GM06990 (cell line): ENCODE results near the gene SIAH2.

Experiments
- DNase-seq: peaks from one replicate; pipeline ENCODE4 v3.0.0-alpha.2; 2011; ENCODE audit not compliant: insufficient read length; ENCODE audit errors: extremely low read depth
- H3K27me3 ChIP-seq: replicated peaks from 2 replicates; pipeline ENCODE4 v1.6.0; 2011; ENCODE audit warnings: low read length; ENCODE audit not compliant: control insufficient read depth, insufficient read depth
- H3K36me3 ChIP-seq: 2 replicates; pipeline ENCODE4 v1.5.1; 2011; ENCODE audit warnings: low read length; ENCODE audit not compliant: control insufficient read depth, insufficient read depth
- H3K4me3 ChIP-seq: replicated peaks from 2 replicates; pipeline ENCODE4 v1.5.1; 2011; ENCODE audit warnings: low read depth, mild to moderate bottlenecking, control low read depth, low read length
- CTCF ChIP-seq: IDR thresholded peaks from 2 replicates; pipeline ENCODE4 v1.5.1; 2011; ENCODE audit warnings: low read length, control low read depth, mild to moderate bottlenecking, inconsistent platforms; ENCODE audit not compliant: insufficient read depth, poor library complexity, severe bottlenecking

Gene SIAH2

GRCh38 chr3:150783920-150784746, 21.2 kb upstream of the SIAH2 start:
- no peak for DNase-seq
- H3K27me3 ChIP-seq, result no peaks in the 10 kb centered on the region
- no peak overlapping the region for H3K4me3 ChIP-seq
- no peak for TF ChIP-seq CTCF
- no peaks in the 10 kb centered on the region for H3K36me3 ChIP-seq

- H3K4me3 ChIP-seq, result no peak overlapping the region
- no peaks in the 10 kb centered on the region for H3K36me3 ChIP-seq
- H3K27me3 ChIP-seq, result no peaks in the 10 kb centered on the region
- no peak for TF ChIP-seq CTCF
- no peak for DNase-seq
These were observed 20.3 kb upstream of the SIAH2 start for GRCh38 chr3:150783316-150783715.

- H3K36me3 ChIP-seq, result no peaks in the 10 kb centered on the region
- TF ChIP-seq CTCF, result no peak
- H3K27me3 ChIP-seq, result no peaks in the 10 kb centered on the region
- no peak for DNase-seq
- no peak overlapping the region for H3K4me3 ChIP-seq
These were observed 16.5 kb upstream of the SIAH2 start for GRCh38 chr3:150779402-150779858.

GRCh38 chr3:150778793-150779401, 15.9 kb upstream of the SIAH2 start:
- TF ChIP-seq CTCF, result no peak
- Histone ChIP-seq H3K27me3 (no peaks in the 10 kb centered on the region), H3K36me3 (no peaks in the 10 kb centered on the region), H3K4me3 (no peak overlapping the region)
- no peak for DNase-seq

- no peak for TF ChIP-seq CTCF
- DNase-seq, result no peak
These were observed 12.1 kb upstream of the SIAH2 start for GRCh38 chr3:150775001-150775599.

More at GRCh38 chr3:150775001-150775599, 12.1 kb upstream of the SIAH2 start:
- no peaks in the 10 kb centered on the region for H3K27me3 ChIP-seq
- H3K36me3 ChIP-seq, result no peaks in the 10 kb centered on the region
- no peak overlapping the region for H3K4me3 ChIP-seq
